Stimulated activated CD8-positive, alpha-beta memory T cell treated with anti-CD3 and anti-CD28 coated beads, Interleukin-2, amount 100 ng/mL, for 48 hours (primary cell): ENCODE data around the gene TMEM61.

Experiments used
- DNase-seq, 2 donors: peaks; one replicate each; pipeline ENCODE4 v3.0.0-alpha.2; 2020; ENCODE audit warnings: low read depth in 2 of 2

TMEM61 gene

GRCh38 chr1:55039342-55040082 lies 59.1 kb downstream of the TMEM61 start, which contains the start of gene PCSK9:
TSS of gene PCSK9 (plus strand) at chr1:55039548. CDS start at chr1:55039838, 290 bp downstream.
- DNase-seq = no peak

GRCh38 chr1:55040083-55040932 lies 59.9 kb downstream of the TMEM61 start:
- DNase-seq = no peak

DNA sequence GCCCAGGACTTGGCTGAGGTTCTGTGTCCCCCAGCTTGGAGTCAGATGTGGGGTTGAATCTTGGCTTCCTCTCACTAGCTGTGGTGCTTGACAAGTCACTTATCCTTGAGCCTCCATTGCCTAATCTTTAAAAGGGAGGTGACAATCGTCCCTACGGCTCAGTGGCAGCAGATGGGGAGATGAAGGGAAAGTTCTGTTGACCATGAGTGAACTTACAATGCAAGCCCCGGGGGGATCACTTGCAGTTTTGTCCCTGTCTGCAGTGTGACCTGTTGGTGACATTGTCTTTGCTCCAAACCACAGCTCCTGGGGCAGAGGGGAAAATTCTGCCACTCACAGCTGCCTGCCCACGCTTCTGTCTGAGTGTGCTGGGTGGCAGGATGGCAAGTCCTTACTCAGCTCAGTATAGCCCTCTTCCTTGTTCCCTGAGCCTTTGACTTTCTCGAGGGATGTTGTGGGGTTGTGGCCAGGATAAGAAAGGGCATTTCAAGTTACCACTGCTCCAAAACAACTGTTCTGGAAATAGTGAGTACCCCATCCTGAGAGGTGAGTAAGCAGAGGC lies 60.6 kb downstream of the TMEM61 start:
- no peak for DNase-seq

DNA sequence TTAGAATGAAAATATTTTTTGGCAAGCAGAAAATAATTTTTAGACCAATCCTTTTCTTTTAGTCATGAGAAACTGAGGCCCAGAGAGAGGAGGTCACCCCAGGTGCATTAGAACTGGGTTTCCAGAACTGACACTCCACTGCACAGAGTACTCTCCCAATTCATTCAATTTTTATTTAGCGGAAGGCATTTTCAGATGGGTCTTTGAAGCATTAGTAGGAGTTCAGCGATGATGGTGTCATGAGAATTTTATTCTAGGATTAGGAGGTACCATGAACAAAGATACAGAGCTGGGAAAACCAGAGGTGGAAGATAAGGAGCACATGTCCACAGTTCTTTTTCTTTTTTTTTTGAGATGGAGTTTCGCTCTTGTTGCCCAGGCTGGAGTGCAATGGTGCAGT lies 61.2 kb downstream of the TMEM61 start:
- DNase-seq = no peak
